Esophagus muscularis mucosa (tissue), 3 donors: ENCODE data around the gene GLB1L3.

Experiments used
- POLR2A ChIP-seq: fragments of 450-650 bp; IDR thresholded peaks from one replicate; pipeline ENCODE4 v1.6.1; 2017; ENCODE audit warnings: antibody characterized with exemption, moderate library complexity, mild to moderate bottlenecking, low read depth
- TF ChIP-seq, protein P1 (sequence below), 3 experiments: fragments of 200-600 bp in 2 of 3; fragments of 450-650 bp in 1 of 3; sonication (generic) in 2 of 3; IDR thresholded peaks; one replicate each; pipeline ENCODE4 v1.5.1; 2017 to 2019; ENCODE audit warnings: antibody characterized with exemption in 3 of 3, mild to moderate bottlenecking in 2 of 3, moderate library complexity in 1 of 3

DNA sequence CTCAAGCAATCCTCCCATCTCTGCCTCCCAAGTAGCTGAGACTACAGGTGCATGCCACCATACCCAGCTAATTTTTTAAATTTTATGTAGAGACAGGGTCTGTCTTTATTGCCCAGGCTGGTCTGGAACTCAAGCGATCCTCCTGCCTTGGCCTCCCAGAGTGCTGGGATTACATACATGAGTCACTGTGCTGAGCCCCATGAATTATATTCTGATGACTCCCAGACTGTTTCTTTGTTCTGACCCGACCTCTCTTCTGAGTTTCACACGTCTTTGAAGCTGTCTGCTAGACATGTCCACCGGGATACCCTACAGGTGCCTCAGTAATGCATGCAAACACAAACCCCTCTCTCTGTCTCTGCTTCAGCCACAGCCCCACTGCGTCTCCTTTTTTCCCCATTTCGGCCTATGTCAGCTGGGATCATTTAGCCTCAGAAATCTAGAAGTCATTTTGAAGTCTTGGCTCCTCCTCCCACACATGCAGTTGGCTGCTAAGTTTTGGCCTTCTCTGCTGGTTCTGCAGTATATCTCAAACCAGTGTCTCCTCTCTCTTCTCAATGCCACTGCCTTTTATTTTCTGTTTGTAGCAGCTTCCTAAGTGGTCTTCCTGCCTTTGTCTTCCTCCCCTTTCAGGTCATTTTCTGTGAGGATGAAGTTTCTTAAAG lies 46.9 kb upstream of the GLB1L3 start:
- no peak for TF ChIP-seq POLR2A
- TF ChIP-seq, protein P1, sequence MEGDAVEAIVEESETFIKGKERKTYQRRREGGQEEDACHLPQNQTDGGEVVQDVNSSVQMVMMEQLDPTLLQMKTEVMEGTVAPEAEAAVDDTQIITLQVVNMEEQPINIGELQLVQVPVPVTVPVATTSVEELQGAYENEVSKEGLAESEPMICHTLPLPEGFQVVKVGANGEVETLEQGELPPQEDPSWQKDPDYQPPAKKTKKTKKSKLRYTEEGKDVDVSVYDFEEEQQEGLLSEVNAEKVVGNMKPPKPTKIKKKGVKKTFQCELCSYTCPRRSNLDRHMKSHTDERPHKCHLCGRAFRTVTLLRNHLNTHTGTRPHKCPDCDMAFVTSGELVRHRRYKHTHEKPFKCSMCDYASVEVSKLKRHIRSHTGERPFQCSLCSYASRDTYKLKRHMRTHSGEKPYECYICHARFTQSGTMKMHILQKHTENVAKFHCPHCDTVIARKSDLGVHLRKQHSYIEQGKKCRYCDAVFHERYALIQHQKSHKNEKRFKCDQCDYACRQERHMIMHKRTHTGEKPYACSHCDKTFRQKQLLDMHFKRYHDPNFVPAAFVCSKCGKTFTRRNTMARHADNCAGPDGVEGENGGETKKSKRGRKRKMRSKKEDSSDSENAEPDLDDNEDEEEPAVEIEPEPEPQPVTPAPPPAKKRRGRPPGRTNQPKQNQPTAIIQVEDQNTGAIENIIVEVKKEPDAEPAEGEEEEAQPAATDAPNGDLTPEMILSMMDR (IDR thresholded peaks at IDR 0.05), result no peak
